Measurements from ENCODE around the gene CCBE1.

CCBE1 gene

DNA sequence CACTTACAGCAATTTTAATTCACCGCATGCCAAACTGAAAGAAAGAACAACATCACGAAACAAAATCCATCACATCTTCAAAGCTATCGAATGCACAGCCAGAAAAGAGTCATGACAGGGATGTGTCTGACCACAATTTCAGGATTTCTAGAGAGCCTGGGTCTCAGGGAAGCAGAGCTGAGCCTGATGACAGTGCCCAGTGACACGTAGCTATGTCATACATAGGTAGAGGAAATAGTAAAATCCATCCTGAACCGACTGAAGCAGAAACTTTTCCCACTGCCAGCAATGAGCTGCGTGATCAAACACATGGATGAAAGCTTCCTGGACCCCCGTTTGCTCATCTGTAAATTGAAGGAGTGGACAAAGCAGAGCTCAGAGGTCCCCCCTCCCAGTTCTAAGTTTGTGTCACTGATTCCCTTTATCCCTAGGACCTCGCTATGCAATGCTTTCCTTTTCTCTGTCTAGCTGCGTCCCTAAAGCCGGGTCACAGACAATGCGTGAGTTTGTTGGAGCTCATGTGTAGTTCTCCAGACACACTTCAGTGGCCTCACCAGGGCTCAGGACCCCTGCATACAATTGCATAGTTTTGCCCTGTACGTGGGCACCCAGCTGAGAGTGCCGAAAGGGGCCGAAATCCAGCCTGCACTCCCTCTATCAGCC is 37.6 kb downstream of the CCBE1 start:
- no peak overlapping the region for H3K4me2 ChIP-seq (ENCODE audit: low read depth, low read length, poor library complexity, severe bottlenecking)

DNA sequence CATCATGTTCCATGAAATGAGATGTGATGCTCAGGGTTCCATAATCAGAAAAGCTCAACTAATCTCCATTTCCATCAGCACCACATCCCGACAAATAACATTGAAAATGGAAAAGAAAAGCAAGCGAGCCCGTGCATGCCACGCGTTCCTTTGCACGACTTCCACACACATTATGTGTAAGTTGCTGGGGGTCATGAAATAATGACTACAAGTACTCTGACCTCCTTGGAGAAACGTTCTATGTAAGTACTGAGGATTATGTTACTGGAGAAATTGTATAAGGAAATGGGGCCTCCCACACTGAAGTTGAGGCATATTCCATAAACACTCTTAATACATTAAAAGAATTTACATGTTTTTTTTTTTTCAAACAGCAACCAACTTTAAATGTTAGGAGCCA is 38.3 kb downstream of the CCBE1 start:
- H3K27ac ChIP-seq (ENCODE audit: low read depth, low read length) = no peak overlapping the region
- H3K79me2 ChIP-seq (ENCODE audit: insufficient read depth, low read length) = no peaks in the 10 kb centered on the region
- no peaks in the 10 kb centered on the region for H3K9me3 ChIP-seq (ENCODE audit: insufficient read depth, low read length)
- H2AFZ ChIP-seq (ENCODE audit: low read depth, low read length, severe bottlenecking) = no peak overlapping the region
- H3K36me3 ChIP-seq (ENCODE audit: low read length) = no peaks in the 10 kb centered on the region
- H3F3A ChIP-seq (ENCODE audit: insufficient read depth) = no peaks in the 10 kb centered on the region
- H3K27me3 ChIP-seq (ENCODE audit: low read length) = no peaks in the 10 kb centered on the region
- no peaks in the 10 kb centered on the region for H3K9me2 ChIP-seq (replicated peaks; ENCODE audit: insufficient read depth, low read length)
- H3K4me2 ChIP-seq (ENCODE audit: low read depth, low read length, poor library complexity, severe bottlenecking) = no peak overlapping the region
- H3K9ac ChIP-seq (ENCODE audit: low read length) = no peak overlapping the region
- TF ChIP-seq, protein P1, sequence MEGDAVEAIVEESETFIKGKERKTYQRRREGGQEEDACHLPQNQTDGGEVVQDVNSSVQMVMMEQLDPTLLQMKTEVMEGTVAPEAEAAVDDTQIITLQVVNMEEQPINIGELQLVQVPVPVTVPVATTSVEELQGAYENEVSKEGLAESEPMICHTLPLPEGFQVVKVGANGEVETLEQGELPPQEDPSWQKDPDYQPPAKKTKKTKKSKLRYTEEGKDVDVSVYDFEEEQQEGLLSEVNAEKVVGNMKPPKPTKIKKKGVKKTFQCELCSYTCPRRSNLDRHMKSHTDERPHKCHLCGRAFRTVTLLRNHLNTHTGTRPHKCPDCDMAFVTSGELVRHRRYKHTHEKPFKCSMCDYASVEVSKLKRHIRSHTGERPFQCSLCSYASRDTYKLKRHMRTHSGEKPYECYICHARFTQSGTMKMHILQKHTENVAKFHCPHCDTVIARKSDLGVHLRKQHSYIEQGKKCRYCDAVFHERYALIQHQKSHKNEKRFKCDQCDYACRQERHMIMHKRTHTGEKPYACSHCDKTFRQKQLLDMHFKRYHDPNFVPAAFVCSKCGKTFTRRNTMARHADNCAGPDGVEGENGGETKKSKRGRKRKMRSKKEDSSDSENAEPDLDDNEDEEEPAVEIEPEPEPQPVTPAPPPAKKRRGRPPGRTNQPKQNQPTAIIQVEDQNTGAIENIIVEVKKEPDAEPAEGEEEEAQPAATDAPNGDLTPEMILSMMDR (IDR thresholded peaks at IDR 0.05; ENCODE audit: insufficient read depth, low read length, poor library complexity, severe bottlenecking) = no peak
- no peak for TF ChIP-seq EZH2phosphoT487 (conservative IDR thresholded peaks at IDR 0.05; ENCODE audit: low read length)
- no peaks in the 10 kb centered on the region for H4K20me1 ChIP-seq (ENCODE audit: low read depth, low read length)
- no peak overlapping the region for H3K4me3 ChIP-seq (ENCODE audit: insufficient read depth, low read length, poor library complexity, severe bottlenecking)

More for the DNA sequence above, 37.6 kb downstream of the CCBE1 start:
- no peak overlapping the region for H3K9ac ChIP-seq (ENCODE audit: low read length)
- no peaks in the 10 kb centered on the region for H3K36me3 ChIP-seq (ENCODE audit: low read length)
- H3K27me3 ChIP-seq (ENCODE audit: low read length) = no peaks in the 10 kb centered on the region
- no peaks in the 10 kb centered on the region for H3K9me3 ChIP-seq (ENCODE audit: insufficient read depth, low read length)
- H3K4me3 ChIP-seq (ENCODE audit: insufficient read depth, low read length, poor library complexity, severe bottlenecking) = no peak overlapping the region
- H4K20me1 ChIP-seq (ENCODE audit: low read depth, low read length) = no peaks in the 10 kb centered on the region
- H3K9me2 ChIP-seq (replicated peaks; ENCODE audit: insufficient read depth, low read length) = no peaks in the 10 kb centered on the region
- H3F3A ChIP-seq (ENCODE audit: insufficient read depth) = no peaks in the 10 kb centered on the region
- TF ChIP-seq, protein P1 (IDR thresholded peaks at IDR 0.05; ENCODE audit: insufficient read depth, low read length, poor library complexity, severe bottlenecking) = no peak
- no peak for TF ChIP-seq EZH2phosphoT487 (conservative IDR thresholded peaks at IDR 0.05; ENCODE audit: low read length)
- H3K27ac ChIP-seq (ENCODE audit: low read depth, low read length) = no peak overlapping the region
- H3K79me2 ChIP-seq (ENCODE audit: insufficient read depth, low read length) = no peaks in the 10 kb centered on the region
- no peak overlapping the region for H2AFZ ChIP-seq (ENCODE audit: low read depth, low read length, severe bottlenecking)

DNA sequence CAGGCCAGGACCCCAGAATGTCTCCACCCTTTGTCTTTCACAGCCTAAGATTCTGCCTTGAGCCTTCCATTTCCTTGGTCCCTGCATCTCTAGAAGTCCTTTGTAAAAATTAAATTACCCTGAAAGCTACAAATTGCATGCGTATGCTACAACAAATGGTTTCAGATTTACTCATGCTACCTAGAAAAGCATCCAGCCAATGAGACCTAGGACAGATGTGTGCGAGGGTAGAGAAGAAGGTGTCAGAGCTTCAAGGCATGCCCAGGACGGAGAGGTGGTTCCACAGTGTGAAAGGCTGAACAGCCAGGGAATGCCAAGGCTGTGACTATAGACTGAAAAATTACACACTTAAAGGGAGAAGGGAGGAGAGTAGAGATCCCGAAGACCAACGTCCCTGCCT is 40.2 kb downstream of the CCBE1 start:
- H3K36me3 ChIP-seq (ENCODE audit: low read length) = no peaks in the 10 kb centered on the region
- H3K9me2 ChIP-seq (replicated peaks; ENCODE audit: insufficient read depth, low read length) = no peaks in the 10 kb centered on the region
- no peaks in the 10 kb centered on the region for H3K9me3 ChIP-seq (ENCODE audit: insufficient read depth, low read length)
- H3K9ac ChIP-seq (ENCODE audit: low read length) = no peak overlapping the region
- H3K79me2 ChIP-seq (ENCODE audit: insufficient read depth, low read length) = no peaks in the 10 kb centered on the region
- H3F3A ChIP-seq (ENCODE audit: insufficient read depth) = no peaks in the 10 kb centered on the region
- H2AFZ ChIP-seq (ENCODE audit: low read depth, low read length, severe bottlenecking) = no peak overlapping the region
- peaks cover 2% of the 10 kb centered on the region; the same call in 1 of the 2 replicates for H3K27me3 ChIP-seq (ENCODE audit: low read length)
- H3K4me2 ChIP-seq (ENCODE audit: low read depth, low read length, poor library complexity, severe bottlenecking) = no peak overlapping the region
- no peak overlapping the region for H3K4me3 ChIP-seq (ENCODE audit: insufficient read depth, low read length, poor library complexity, severe bottlenecking)
- no peaks in the 10 kb centered on the region for H4K20me1 ChIP-seq (ENCODE audit: low read depth, low read length)
- TF ChIP-seq EZH2phosphoT487 (conservative IDR thresholded peaks at IDR 0.05; ENCODE audit: low read length) = no peak
- TF ChIP-seq, protein P1 (IDR thresholded peaks at IDR 0.05; ENCODE audit: insufficient read depth, low read length, poor library complexity, severe bottlenecking) = no peak
- H3K27ac ChIP-seq (ENCODE audit: low read depth, low read length) = no peak overlapping the region

Data from SU-DHL-6 (cell line).